Naive thymus-derived CD4-positive, alpha-beta T cell (primary cell): Measurements from ENCODE around the gene TMEM163. TPM values are rescaled to one million over a fixed set of nuclear protein-coding genes. Genes with fewer than 3 reads are reported as not detected.

Source experiments
- ATAC-seq: fragments of 150-1000 bp; cut with Tn5 transposase; 2 replicates; pipeline ENCODE4 v1.10.0; 2021; ENCODE audit warnings: mild to moderate bottlenecking, moderate library complexity
- CTCF ChIA-PET: fragments of 350-600 bp; sonication (Branson Sonifier 250); formaldehyde crosslinking; loops from one replicate; lab custom pipeline; 2021; ENCODE audit warnings: antibody characterized with exemption; lab: Charles Lee
- POLR2A ChIA-PET: fragments of 350-600 bp; sonication (Branson Sonifier 250); formaldehyde crosslinking; loops from one replicate; lab custom pipeline; 2021; ENCODE audit warnings: antibody characterized with exemption, inconsistent platforms; lab: Charles Lee
- DNase-seq, 9 donors: peaks; one replicate each; pipeline versions ENCODE4 v3.0.0 to v3.0.0-alpha.2; 2020 to 2022; ENCODE audit warnings: mixed read lengths in 1 of 9
- H3K27ac ChIP-seq: one replicate; pipeline ENCODE4 v1.7.0; 2013; ENCODE audit warnings: mild to moderate bottlenecking, low read depth, low read length, moderate library complexity
- H3K27me3 ChIP-seq, 2 donors: one replicate each; pipeline ENCODE4 v1.7.0; 2013; ENCODE audit warnings: low read length in 2 of 2, mild to moderate bottlenecking in 2 of 2, moderate library complexity in 2 of 2; ENCODE audit not compliant: control insufficient read depth in 2 of 2, insufficient read depth in 2 of 2
- H3K36me3 ChIP-seq, 3 experiments: 1 replicate in 2 of 3; 2 replicates in 1 of 3; pipeline ENCODE4 v1.7.0; 2013; ENCODE audit warnings: low read length in 3 of 3, mild to moderate bottlenecking in 3 of 3, moderate library complexity in 1 of 3; ENCODE audit not compliant: insufficient read depth in 3 of 3, control insufficient read depth in 2 of 3
- H3K4me1 ChIP-seq, 2 donors: one replicate each; pipeline ENCODE4 v1.7.0; 2013; ENCODE audit warnings: low read length in 2 of 2, mild to moderate bottlenecking in 2 of 2, moderate library complexity in 1 of 2; ENCODE audit not compliant: control insufficient read depth in 2 of 2, insufficient read depth in 2 of 2
- H3K4me3 ChIP-seq: 2 replicates; pipeline ENCODE4 v1.7.0; 2013; ENCODE audit warnings: mild to moderate bottlenecking, low read length
- H3K9me3 ChIP-seq, 3 experiments: 1 replicate in 2 of 3; 2 replicates in 1 of 3; pipeline ENCODE4 v1.7.0; 2013; ENCODE audit warnings: low read length in 3 of 3; ENCODE audit not compliant: control insufficient read depth in 2 of 3
- H3K27ac Mint-ChIP-seq, 9 donors: one replicate each; pipeline ENCODE4 v1.8.0; 2020 to 2022; ENCODE audit warnings: mixed read lengths in 9 of 9, mild to moderate bottlenecking in 8 of 9, moderate library complexity in 5 of 9, inconsistent platforms in 2 of 9
- H3K27me3 Mint-ChIP-seq, 5 donors: one replicate each; pipeline ENCODE4 v1.8.0; 2021 to 2022; ENCODE audit warnings: mixed read lengths in 5 of 5, mild to moderate bottlenecking in 1 of 5
- H3K36me3 Mint-ChIP-seq, 5 donors: one replicate each; pipeline ENCODE4 v1.8.0; 2020 to 2022; ENCODE audit warnings: mixed read lengths in 5 of 5, mild to moderate bottlenecking in 3 of 5, inconsistent platforms in 1 of 5
- H3K4me1 Mint-ChIP-seq, 7 donors: one replicate each; pipeline ENCODE4 v1.8.0; 2020 to 2022; ENCODE audit warnings: mixed read lengths in 7 of 7, mild to moderate bottlenecking in 3 of 7, inconsistent platforms in 1 of 7
- H3K4me3 Mint-ChIP-seq, 10 donors: one replicate each; pipeline ENCODE4 v1.8.0; 2020 to 2022; ENCODE audit warnings: mild to moderate bottlenecking in 10 of 10, mixed read lengths in 10 of 10, moderate library complexity in 6 of 10, inconsistent platforms in 2 of 10
- H3K9me3 Mint-ChIP-seq, 11 donors: one replicate each; pipeline ENCODE4 v1.8.0; 2020 to 2022; ENCODE audit warnings: mixed read lengths in 11 of 11, mild to moderate bottlenecking in 4 of 11, inconsistent platforms in 1 of 11, moderate library complexity in 1 of 11
- intact Hi-C, 2 donors: fragments of 100-400 bp; cut with micrococcal nuclease; formaldehyde crosslinking; loops; one replicate each; pipeline ENCODE4 v1.15.1; 2023
- polyA plus RNA-seq, 2 donors: library from polyadenylated mRNA; unstranded; fragments of 300-500 nt; fragmentation: Illumina TruSeq; gene quantifications; one replicate each; pipeline ENCODE4 v1.2.3, GENCODE V29; 2021
- total RNA-seq, 6 experiments: library from RNA in 5 of 6; stranded (reverse) in 5 of 6; gene quantifications; 1 replicate in 5 of 6; 2 replicates in 1 of 6; pipeline ENCODE4 v1.2.3 and lab custom pipeline; 2021 to 2026

Gene TMEM163
- total and polyA plus RNA-seq, 7 experiments from 2014 or later = 0.13 to 0.71 (median 0.21) TPM; not detected in 2

GRCh38 chr2:134429886-134430285 lies 288.9 kb downstream of the TMEM163 start:
- no peaks in the 10 kb centered on the region for H3K27me3 ChIP-seq
- H3K4me1 Mint-ChIP-seq = peaks cover 0 to 11% (median 0%) of the 10 kb centered on the region in 7 donors
- peaks cover 7 to 83% (median 18%) of the 10 kb centered on the region in 5 donors for H3K36me3 Mint-ChIP-seq
- no peaks in the 10 kb centered on the region for H3K9me3 ChIP-seq
- ChIA-PET CTCF (no interaction called here), POLR2A (no interaction called here)
- H3K27ac ChIP-seq = no peak overlapping the region
- H3K9me3 Mint-ChIP-seq = peaks cover 0 to 2% (median 0%) of the 10 kb centered on the region in 11 donors
- ATAC-seq (no peak), DNase-seq (no peak)
- no peak overlapping the region for H3K4me3 Mint-ChIP-seq
- H3K4me3 ChIP-seq = no peak overlapping the region
- no peak overlapping the region for H3K27ac Mint-ChIP-seq
- H3K4me1 ChIP-seq = no peaks in the 10 kb centered on the region
- intact Hi-C loops = no loop called here
- H3K36me3 ChIP-seq = peaks cover 4 to 72% (median 23%) of the 10 kb centered on the region in 3 experiments
- no peaks in the 10 kb centered on the region for H3K27me3 Mint-ChIP-seq

GRCh38 chr2:134426721-134427120 lies 292.1 kb downstream of the TMEM163 start:
- no peaks in the 10 kb centered on the region for H3K9me3 ChIP-seq
- no peak overlapping the region for H3K27ac ChIP-seq
- H3K36me3 ChIP-seq = peaks cover 4 to 75% (median 14%) of the 10 kb centered on the region in 3 experiments
- no peak overlapping the region for H3K4me3 ChIP-seq
- intact Hi-C loops = no loop called here
- POLR2A ChIA-PET = no interaction called here
- H3K27ac Mint-ChIP-seq = no peak overlapping the region
- H3K4me1 Mint-ChIP-seq = peaks cover 0 to 13% (median 0%) of the 10 kb centered on the region in 7 donors
- DNase-seq = no peak
- no peaks in the 10 kb centered on the region for H3K27me3 ChIP-seq
- CTCF ChIA-PET = interaction anchor here (0.5 kb wide), 1 partner anchor 69 kb away, joined by 3 read pairs; no protein-coding TSS in a partner anchor
- no peak for ATAC-seq
- H3K4me3 Mint-ChIP-seq = no peak overlapping the region
- no peaks in the 10 kb centered on the region for H3K27me3 Mint-ChIP-seq
- H3K9me3 Mint-ChIP-seq = peaks cover 0 to 2% (median 0%) of the 10 kb centered on the region in 11 donors
- peaks cover 14 to 91% (median 26%) of the 10 kb centered on the region in 5 donors for H3K36me3 Mint-ChIP-seq
- no peaks in the 10 kb centered on the region for H3K4me1 ChIP-seq

GRCh38 chr2:134425724-134426496 lies 292.9 kb downstream of the TMEM163 start:
- no peak for ATAC-seq
- Mint-ChIP-seq H3K4me1 (peaks cover 0 to 13% (median 0%) of the 10 kb centered on the region in 7 donors), H3K27me3 (no peaks in the 10 kb centered on the region), H3K4me3 (no peak overlapping the region), H3K27ac (peak overlapping the region in 3 of 9 donors; percentile 32 to 75 (median 66)), H3K36me3 (peaks cover 14 to 89% (median 26%) of the 10 kb centered on the region in 5 donors), H3K9me3 (peaks cover 0 to 2% (median 0%) of the 10 kb centered on the region in 11 donors)
- peaks cover 4 to 68% (median 10%) of the 10 kb centered on the region in 3 experiments for H3K36me3 ChIP-seq
- CTCF ChIA-PET = no interaction called here
- no peak for DNase-seq
- H3K9me3 ChIP-seq = no peaks in the 10 kb centered on the region
- POLR2A ChIA-PET = no interaction called here
- H3K4me1 ChIP-seq = no peaks in the 10 kb centered on the region
- intact Hi-C loops = no loop called here
- no peaks in the 10 kb centered on the region for H3K27me3 ChIP-seq
- H3K4me3 ChIP-seq = no peak overlapping the region
- no peak overlapping the region for H3K27ac ChIP-seq

GRCh38 chr2:134421556-134422328 lies 297.1 kb downstream of the TMEM163 start:
- CTCF ChIA-PET = interaction anchor here (0.7 kb wide), 1 partner anchor 213 kb away, joined by 3 read pairs; no protein-coding TSS in a partner anchor

GRCh38 chr2:134420920-134421319 lies 297.9 kb downstream of the TMEM163 start:
- H3K4me1 ChIP-seq = no peaks in the 10 kb centered on the region
- H3K27me3 ChIP-seq = no peaks in the 10 kb centered on the region
- Mint-ChIP-seq H3K4me3 (no peak overlapping the region), H3K36me3 (peaks cover 9 to 61% (median 14%) of the 10 kb centered on the region in 5 donors), H3K27ac (no peak overlapping the region), H3K4me1 (peaks cover 0 to 8% (median 0%) of the 10 kb centered on the region in 7 donors), H3K27me3 (no peaks in the 10 kb centered on the region), H3K9me3 (no peaks in the 10 kb centered on the region)
- no peak overlapping the region for H3K4me3 ChIP-seq
- intact Hi-C loops = no loop called here
- no peak for DNase-seq
- POLR2A ChIA-PET = no interaction called here
- H3K9me3 ChIP-seq = no peaks in the 10 kb centered on the region
- ATAC-seq = no peak
- H3K36me3 ChIP-seq = peaks cover 0 to 38% (median 3%) of the 10 kb centered on the region in 3 experiments
- CTCF ChIA-PET = interaction anchor here (1.0 kb wide), 1 partner anchor 302 kb away, joined by 3 read pairs; no protein-coding TSS in a partner anchor
- H3K27ac ChIP-seq = no peak overlapping the region

More at GRCh38 chr2:134421556-134422328, 297.1 kb downstream of the TMEM163 start:
- no peak overlapping the region for H3K4me3 ChIP-seq
- no peak overlapping the region for H3K27ac Mint-ChIP-seq
- no peaks in the 10 kb centered on the region for H3K9me3 ChIP-seq
- no peaks in the 10 kb centered on the region for H3K27me3 Mint-ChIP-seq
- H3K4me3 Mint-ChIP-seq = no peak overlapping the region
- H3K4me1 Mint-ChIP-seq = peaks cover 0 to 13% (median 0%) of the 10 kb centered on the region in 7 donors
- no peaks in the 10 kb centered on the region for H3K4me1 ChIP-seq
- H3K27ac ChIP-seq = no peak overlapping the region
- ATAC-seq = no peak
- H3K36me3 Mint-ChIP-seq = peaks cover 9 to 69% (median 14%) of the 10 kb centered on the region in 5 donors
- DNase-seq = no peak
- intact Hi-C loops = no loop called here
- POLR2A ChIA-PET = no interaction called here
- H3K36me3 ChIP-seq = peaks cover 0 to 38% (median 3%) of the 10 kb centered on the region in 3 experiments
- no peaks in the 10 kb centered on the region for H3K9me3 Mint-ChIP-seq
- H3K27me3 ChIP-seq = no peaks in the 10 kb centered on the region

GRCh38 chr2:134420259-134420658 lies 298.5 kb downstream of the TMEM163 start:
- H3K36me3 ChIP-seq = peaks cover 0 to 33% (median 3%) of the 10 kb centered on the region in 3 experiments
- no peaks in the 10 kb centered on the region for H3K4me1 ChIP-seq
- H3K4me1 Mint-ChIP-seq = peaks cover 0 to 4% (median 0%) of the 10 kb centered on the region in 7 donors
- H3K4me3 ChIP-seq = no peak overlapping the region
- no peaks in the 10 kb centered on the region for H3K27me3 Mint-ChIP-seq
- peaks cover 9 to 60% (median 14%) of the 10 kb centered on the region in 5 donors for H3K36me3 Mint-ChIP-seq
- H3K9me3 Mint-ChIP-seq = no peaks in the 10 kb centered on the region
- ChIA-PET POLR2A (no interaction called here), CTCF (interaction anchor here (0.7 to 1.0 kb wide), 2 partner anchors 17 to 302 kb away, joined by 3 read pairs; no protein-coding TSS in a partner anchor)
- no peak overlapping the region for H3K27ac ChIP-seq
- intact Hi-C loops = no loop called here
- no peak for ATAC-seq
- no peak for DNase-seq
- no peak overlapping the region for H3K4me3 Mint-ChIP-seq
- H3K9me3 ChIP-seq = no peaks in the 10 kb centered on the region
- no peaks in the 10 kb centered on the region for H3K27me3 ChIP-seq
- peak overlapping the region in 1 of 9 donors; percentile 42 for H3K27ac Mint-ChIP-seq
